Neural crest cell (in vitro differentiated cells): Measurements from ENCODE around the gene KRT85. TPM values are rescaled to one million over a fixed set of nuclear protein-coding genes. Genes with fewer than 3 reads are reported as not detected.

Source experiments
- DNase-seq: peaks from one replicate; pipeline ENCODE4 v3.0.0; 2021; ENCODE audit warnings: low read depth, mixed read lengths, low spot score
- H3K27ac Mint-ChIP-seq: one replicate; pipeline ENCODE4 v1.8.0; 2021; ENCODE audit warnings: mild to moderate bottlenecking, mixed read lengths; ENCODE audit not compliant: unreplicated experiment
- H3K27me3 Mint-ChIP-seq: 2 replicates; pipeline ENCODE4 v1.8.0; 2021; ENCODE audit warnings: low read depth, mild to moderate bottlenecking, mixed read lengths
- H3K36me3 Mint-ChIP-seq: 2 replicates; pipeline ENCODE4 v1.8.0; 2021; ENCODE audit warnings: low read depth, mild to moderate bottlenecking, mixed read lengths
- H3K4me1 Mint-ChIP-seq: 2 replicates; pipeline ENCODE4 v1.8.0; 2021; ENCODE audit warnings: mixed read lengths
- H3K4me3 Mint-ChIP-seq: one replicate; pipeline ENCODE4 v1.8.0; 2021; ENCODE audit warnings: mild to moderate bottlenecking, mixed read lengths
- H3K9me3 Mint-ChIP-seq: 2 replicates; pipeline ENCODE4 v1.8.0; 2021; ENCODE audit warnings: mixed read lengths
- CTCF ChIP-seq: fragments of 200-600 bp; sonication (generic); conservative IDR thresholded peaks from 2 replicates; pipeline ENCODE4 v1.5.0; 2021; ENCODE audit warnings: antibody characterized with exemption, mild to moderate bottlenecking
- total RNA-seq: library from RNA; stranded (reverse); gene quantifications from 2 replicates; pipeline ENCODE4 v1.2.1, GENCODE V29; 2021

The KRT85 gene
- total RNA-seq, 1 donor from 2014 or later: not detected

- no peak for DNase-seq
- Mint-ChIP-seq H3K4me1 (no peaks in the 10 kb centered on the region), H3K36me3 (no peaks in the 10 kb centered on the region), H3K9me3 (no peaks in the 10 kb centered on the region), H3K4me3 (no peak overlapping the region), H3K27me3 (peaks cover 6% of the 10 kb centered on the region), H3K27ac (no peak overlapping the region)
- TF ChIP-seq CTCF: no peak
Measured at GRCh38 chr12:52403561-52403960, 36.3 kb upstream of the KRT85 start.

- Mint-ChIP-seq H3K9me3 (no peaks in the 10 kb centered on the region), H3K27me3 (peaks cover 4% of the 10 kb centered on the region), H3K4me1 (no peaks in the 10 kb centered on the region), H3K4me3 (no peak overlapping the region), H3K27ac (no peak overlapping the region), H3K36me3 (no peaks in the 10 kb centered on the region)
- TF ChIP-seq CTCF: no peak
- no peak for DNase-seq
Measured at GRCh38 chr12:52402873-52403540, 35.7 kb upstream of the KRT85 start.

- Mint-ChIP-seq H3K4me3 (no peak overlapping the region), H3K36me3 (no peaks in the 10 kb centered on the region), H3K27ac (no peak overlapping the region), H3K9me3 (no peaks in the 10 kb centered on the region), H3K27me3 (peaks cover 4% of the 10 kb centered on the region), H3K4me1 (no peaks in the 10 kb centered on the region)
- no peak for DNase-seq
- TF ChIP-seq CTCF: no peak
Measured at GRCh38 chr12:52402377-52402776, 35.1 kb upstream of the KRT85 start.

GRCh38 chr12:52401926-52402325, 34.6 kb upstream of the KRT85 start:
- H3K4me3 Mint-ChIP-seq: no peak overlapping the region
- no peak for TF ChIP-seq CTCF
- DNase-seq: no peak
- no peaks in the 10 kb centered on the region for H3K36me3 Mint-ChIP-seq
- H3K27me3 Mint-ChIP-seq: peaks cover 8% of the 10 kb centered on the region
- no peak overlapping the region for H3K27ac Mint-ChIP-seq
- no peaks in the 10 kb centered on the region for H3K9me3 Mint-ChIP-seq
- H3K4me1 Mint-ChIP-seq: no peaks in the 10 kb centered on the region

GRCh38 chr12:52401526-52401925, 34.2 kb upstream of the KRT85 start:
- no peak for TF ChIP-seq CTCF
- Mint-ChIP-seq H3K4me1 (no peaks in the 10 kb centered on the region), H3K9me3 (no peaks in the 10 kb centered on the region), H3K27me3 (peaks cover 10% of the 10 kb centered on the region), H3K27ac (no peak overlapping the region), H3K36me3 (no peaks in the 10 kb centered on the region), H3K4me3 (no peak overlapping the region)
- no peak for DNase-seq
